Progenitor cell of endocrine pancreas (in vitro differentiated cells): ENCODE measurements around the gene SAMD4A. TPM values are rescaled to one million over a fixed set of nuclear protein-coding genes. Genes with fewer than 3 reads are reported as not detected.

Source experiments
- DNase-seq: peaks from one replicate; pipeline ENCODE4 v3.0.0; 2021; ENCODE audit warnings: low spot score; ENCODE audit not compliant: unreplicated experiment
- H3K27ac Mint-ChIP-seq: 2 replicates; pipeline ENCODE4 v1.8.0; 2021; ENCODE audit warnings: mild to moderate bottlenecking, moderate library complexity, mixed read lengths
- H3K27me3 Mint-ChIP-seq: 2 replicates; pipeline ENCODE4 v1.8.0; 2021; ENCODE audit warnings: mixed read lengths
- H3K36me3 Mint-ChIP-seq: 2 replicates; pipeline ENCODE4 v1.8.0; 2022; ENCODE audit warnings: mixed read lengths; ENCODE audit not compliant: insufficient read depth
- H3K4me1 Mint-ChIP-seq: 2 replicates; pipeline ENCODE4 v1.8.0; 2021; ENCODE audit warnings: low read depth, mixed read lengths
- H3K4me3 Mint-ChIP-seq: 2 replicates; pipeline ENCODE4 v1.8.0; 2021; ENCODE audit warnings: low read depth, mild to moderate bottlenecking, moderate library complexity, mixed read lengths
- H3K9me3 Mint-ChIP-seq: 2 replicates; pipeline ENCODE4 v1.8.0; 2021; ENCODE audit warnings: low read depth, mixed read lengths
- CTCF ChIP-seq: fragments of 200-600 bp; sonication (generic); IDR thresholded peaks from one replicate; pipeline ENCODE4 v1.5.0; 2021; ENCODE audit warnings: antibody characterized with exemption, mild to moderate bottlenecking; ENCODE audit not compliant: unreplicated experiment
- total RNA-seq: library from RNA; stranded (reverse); gene quantifications from 2 replicates; pipeline ENCODE4 v1.2.1, GENCODE V29; 2021

SAMD4A gene
- total RNA-seq, 1 donor from 2014 or later, result 9.1 TPM

- Mint-ChIP-seq H3K27me3 (peaks cover 8% of the 10 kb centered on the region), H3K4me1 (peaks cover 14% of the 10 kb centered on the region), H3K36me3 (no peaks in the 10 kb centered on the region), H3K27ac (no peak overlapping the region), H3K9me3 (no peaks in the 10 kb centered on the region), H3K4me3 (no peak overlapping the region)
- no peak for DNase-seq
- no peak for TF ChIP-seq CTCF
Measured at GRCh38 chr14:54702492-54702891, 135.6 kb downstream of the SAMD4A start.

GRCh38 chr14:54703082-54703481 is 136.2 kb downstream of the SAMD4A start:
- H3K4me3 Mint-ChIP-seq, result no peak overlapping the region
- no peak overlapping the region for H3K27ac Mint-ChIP-seq
- H3K36me3 Mint-ChIP-seq, result no peaks in the 10 kb centered on the region
- H3K27me3 Mint-ChIP-seq, result peaks cover 8% of the 10 kb centered on the region
- peaks cover 14% of the 10 kb centered on the region for H3K4me1 Mint-ChIP-seq
- TF ChIP-seq CTCF, result no peak
- no peak for DNase-seq
- no peaks in the 10 kb centered on the region for H3K9me3 Mint-ChIP-seq

GRCh38 chr14:54703724-54704123 is 136.8 kb downstream of the SAMD4A start:
- no peak overlapping the region for H3K4me3 Mint-ChIP-seq
- TF ChIP-seq CTCF, result no peak
- DNase-seq, result no peak
- H3K9me3 Mint-ChIP-seq, result no peaks in the 10 kb centered on the region
- H3K27me3 Mint-ChIP-seq, result peaks cover 8% of the 10 kb centered on the region
- no peaks in the 10 kb centered on the region for H3K36me3 Mint-ChIP-seq
- H3K4me1 Mint-ChIP-seq, result peaks cover 12% of the 10 kb centered on the region
- no peak overlapping the region for H3K27ac Mint-ChIP-seq

GRCh38 chr14:54704768-54705167 is 137.8 kb downstream of the SAMD4A start:
- Mint-ChIP-seq H3K27me3 (peaks cover 7% of the 10 kb centered on the region), H3K27ac (no peak overlapping the region), H3K36me3 (no peaks in the 10 kb centered on the region), H3K9me3 (no peaks in the 10 kb centered on the region), H3K4me1 (peaks cover 10% of the 10 kb centered on the region), H3K4me3 (no peak overlapping the region)
- TF ChIP-seq CTCF, result no peak
- DNase-seq, result no peak

GRCh38 chr14:54706769-54707168 is 139.8 kb downstream of the SAMD4A start:
- Mint-ChIP-seq H3K4me1 (peaks cover 4% of the 10 kb centered on the region), H3K36me3 (no peaks in the 10 kb centered on the region), H3K27me3 (peaks cover 5% of the 10 kb centered on the region), H3K27ac (no peak overlapping the region), H3K9me3 (no peaks in the 10 kb centered on the region), H3K4me3 (no peak overlapping the region)
- no peak for DNase-seq
- TF ChIP-seq CTCF, result no peak
